H1 (cell line): Measurements from ENCODE around the gene MCF2L2. TPM values are rescaled to one million over a fixed set of nuclear protein-coding genes. Genes with fewer than 3 reads are reported as not detected.

Source experiments
- BACH1 ChIP-seq: IDR thresholded peaks from 2 replicates; pipeline ENCODE4 v1.6.1; 2012; ENCODE audit warnings: low read length, improper control_type of control experiment
- CHD7 ChIP-seq: fragments of 300-600 bp; sonication (generic); IDR thresholded peaks from 2 replicates; pipeline ENCODE4 v1.7.1; 2012; ENCODE audit warnings: low read length, moderate library complexity, mild to moderate bottlenecking, inconsistent platforms; ENCODE audit not compliant: insufficient replicate concordance
- NANOG ChIP-seq: IDR thresholded peaks from 2 replicates; pipeline ENCODE4 v1.6.1; 2011; ENCODE audit warnings: low read length, low read depth, mild to moderate bottlenecking, inconsistent platforms; ENCODE audit not compliant: insufficient read depth, poor library complexity, severe bottlenecking
- PHF8 ChIP-seq: fragments of 200-600 bp; sonication (generic); conservative IDR thresholded peaks from 2 replicates; pipeline ENCODE4 v1.7.1; 2012; ENCODE audit warnings: low read depth, mild to moderate bottlenecking, inconsistent platforms, low read length, moderate library complexity
- SP1 ChIP-seq: IDR thresholded peaks from 2 replicates; pipeline ENCODE4 v1.6.1; 2011; ENCODE audit warnings: low read depth, low read length
- polyA plus RNA-seq, 7 experiments: library from polyadenylated mRNA; depleted of rRNA in 3 of 7; stranded (reverse) in 5 of 7; unstranded in 2 of 7; fragments of >200 nt in 5 of 7; fragments of 200-250 nt in 2 of 7; gene quantifications; 1 replicate in 5 of 7; 2 replicates in 1 of 7; 4 replicates in 1 of 7; pipeline versions ENCODE4 v1.2.1 to v1.2.3, GENCODE V29; 2011 to 2013; ENCODE audit warnings: missing spikeins in 2 of 7, mixed read lengths in 2 of 7
- total RNA-seq: library from RNA; stranded (reverse); fragmentation: NEBNext Ultra II Directional; extraction: Animal tissue kit (Norgen Biotek cat#: 25700); gene quantifications from 2 replicates; pipeline ENCODE4 v1.2.1, GENCODE V29; 2021

MCF2L2 gene
- total and polyA plus RNA-seq, 2 of the 8 experiments (the other 6 are each of a cell fraction or from before 2014, with no cell fraction given), result 4.1 to 13.7 TPM

- TF ChIP-seq CHD7, result no peak
- TF ChIP-seq PHF8, result no peak
- TF ChIP-seq SP1, result no peak
- TF ChIP-seq BACH1, result no peak
- TF ChIP-seq NANOG, result no peak
Measured at GRCh38 chr3:183269345-183269744, 159.1 kb downstream of the MCF2L2 start (continued).
